ENCODE measurements around the gene OTX2.

Gene OTX2

GRCh38 chr14:56821177-56821576, 10.9 kb upstream of the OTX2 start:
- TF ChIP-seq CTCF (IDR thresholded peaks at IDR 0.05; ENCODE audit: control insufficient read depth, insufficient read depth, low read depth, low read length, missing control alignments): no peak
- DNase-seq (ENCODE audit: low read depth): no peak
- H3K4me3 ChIP-seq (ENCODE audit: control insufficient read depth, low read depth, low read length): no peak overlapping the region

DNA sequence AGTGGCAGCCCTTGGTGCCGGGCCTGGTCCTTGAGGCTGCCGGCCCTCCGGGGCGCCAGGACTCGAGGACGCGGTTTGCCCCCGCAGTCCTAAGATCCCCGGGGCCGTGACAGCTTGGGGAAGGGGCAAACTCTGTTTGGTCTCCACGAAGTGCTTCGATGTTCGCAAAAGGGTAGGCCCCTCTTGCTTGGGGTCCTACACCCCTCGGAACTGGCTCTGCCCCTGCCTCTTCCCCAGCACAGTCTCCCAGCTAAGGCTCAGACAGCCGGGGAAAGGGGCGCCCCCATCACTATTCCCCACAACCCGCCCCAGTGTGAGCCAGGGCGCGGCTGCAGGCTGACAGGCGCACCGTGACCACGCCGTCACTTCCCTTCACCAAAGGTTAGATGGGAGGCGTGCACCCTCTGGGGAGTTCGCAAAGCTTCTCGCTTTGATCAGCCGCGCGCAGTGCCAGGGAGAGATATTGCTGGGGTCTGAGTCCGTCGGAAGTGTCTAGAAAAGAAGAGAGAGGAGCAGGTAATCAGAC, 7.2 kb upstream of the OTX2 start:
- H3K4me3 ChIP-seq (ENCODE audit: control insufficient read depth, low read depth, low read length): no peak overlapping the region
- no peak for DNase-seq (ENCODE audit: low read depth)
- TF ChIP-seq CTCF (IDR thresholded peaks at IDR 0.05; ENCODE audit: control insufficient read depth, insufficient read depth, low read depth, low read length, missing control alignments): no peak

- H3K4me3 ChIP-seq (ENCODE audit: control insufficient read depth, low read depth, low read length): no peak overlapping the region
- no peak for DNase-seq (ENCODE audit: low read depth)
- TF ChIP-seq CTCF (IDR thresholded peaks at IDR 0.05; ENCODE audit: control insufficient read depth, insufficient read depth, low read depth, low read length, missing control alignments): no peak
Measured at GRCh38 chr14:56816574-56817391, 6.5 kb upstream of the OTX2 start.

DNA sequence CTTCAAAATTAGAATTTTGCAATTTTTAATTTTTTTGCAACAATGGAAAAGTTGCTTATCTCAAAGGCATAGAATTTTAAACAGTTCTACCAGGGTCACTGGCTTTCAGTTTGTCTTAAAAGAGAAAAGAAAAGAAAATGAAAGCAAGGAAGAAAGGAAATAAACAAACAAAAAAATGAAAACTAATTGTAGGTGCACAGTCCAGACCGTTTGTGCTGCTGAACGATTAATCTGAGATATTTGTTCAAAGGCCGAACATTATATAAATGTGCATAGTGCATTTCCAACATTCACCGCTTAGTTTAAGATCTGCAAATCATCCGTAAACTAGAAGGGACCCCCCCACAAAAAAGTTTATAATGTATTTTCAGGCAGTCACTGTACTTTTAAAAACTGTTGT, 5.5 kb upstream of the OTX2 start:
- H3K4me3 ChIP-seq (ENCODE audit: control insufficient read depth, low read depth, low read length): no peak overlapping the region
- no peak for DNase-seq (ENCODE audit: low read depth)
- no peak for TF ChIP-seq CTCF (IDR thresholded peaks at IDR 0.05; ENCODE audit: control insufficient read depth, insufficient read depth, low read depth, low read length, missing control alignments)

DNA sequence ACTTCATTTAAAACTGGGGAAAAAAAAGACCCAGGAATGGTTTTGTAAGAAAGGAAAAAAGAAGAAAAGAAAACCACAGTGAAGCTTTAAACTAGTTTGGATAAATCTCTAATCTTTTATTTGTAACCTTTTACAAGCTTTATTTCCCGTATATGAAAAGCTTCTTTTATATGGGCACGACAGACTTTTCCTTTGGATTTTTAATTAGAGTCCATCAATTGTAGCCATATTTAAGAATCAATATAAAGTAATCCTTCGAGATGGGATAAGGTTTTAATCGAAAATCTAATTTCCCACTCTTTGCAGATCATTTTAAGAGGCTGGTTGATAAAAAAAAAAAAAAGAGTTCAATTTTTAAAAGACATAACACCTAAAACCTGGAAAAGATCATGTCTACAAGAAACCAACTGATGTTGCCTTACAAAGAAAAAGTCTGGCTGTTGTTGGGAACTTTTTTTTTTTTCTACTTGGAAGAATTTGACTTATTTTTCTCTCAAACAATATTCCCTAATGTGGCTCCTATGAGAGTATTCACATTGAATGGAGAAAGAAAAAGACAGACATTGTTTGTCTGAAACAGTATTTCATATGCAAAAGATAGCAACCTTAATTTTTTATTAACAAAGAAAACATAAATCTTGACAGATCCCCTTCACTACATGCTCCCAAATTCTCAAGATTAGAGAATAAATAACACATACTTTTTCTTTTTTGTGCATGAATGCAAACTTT, 4.9 kb upstream of the OTX2 start:
- TF ChIP-seq CTCF (IDR thresholded peaks at IDR 0.05; ENCODE audit: control insufficient read depth, insufficient read depth, low read depth, low read length, missing control alignments): no peak
- no peak for DNase-seq (ENCODE audit: low read depth)
- no peak overlapping the region for H3K4me3 ChIP-seq (ENCODE audit: control insufficient read depth, low read depth, low read length)

- no peak for DNase-seq (ENCODE audit: low read depth)
- TF ChIP-seq CTCF (IDR thresholded peaks at IDR 0.05; ENCODE audit: control insufficient read depth, insufficient read depth, low read depth, low read length, missing control alignments): no peak
- no peak overlapping the region for H3K4me3 ChIP-seq (ENCODE audit: control insufficient read depth, low read depth, low read length)
Measured at GRCh38 chr14:56814519-56814959, 4.3 kb upstream of the OTX2 start.

All from AG09309 (cell line).